GM21360 (cell line): ENCODE measurements around the gene C14orf119.

Experiments used
- ATAC-seq: cut with Tn5 transposase; IDR thresholded peaks from one replicate; pipeline ENCODE4 v1.9.1; 2021; ENCODE audit warnings: mild to moderate bottlenecking, moderate library complexity; ENCODE audit not compliant: unreplicated experiment

Gene C14orf119

GRCh38 chr14:23086565-23086964 lies 8.7 kb upstream of the C14orf119 start:
- no peak for ATAC-seq

- ATAC-seq, result no peak
Measured at GRCh38 chr14:23089498-23090253, 5.6 kb upstream of the C14orf119 start.

GRCh38 chr14:23090254-23090636 lies 5.1 kb upstream of the C14orf119 start:
- ATAC-seq, result no peak

DNA sequence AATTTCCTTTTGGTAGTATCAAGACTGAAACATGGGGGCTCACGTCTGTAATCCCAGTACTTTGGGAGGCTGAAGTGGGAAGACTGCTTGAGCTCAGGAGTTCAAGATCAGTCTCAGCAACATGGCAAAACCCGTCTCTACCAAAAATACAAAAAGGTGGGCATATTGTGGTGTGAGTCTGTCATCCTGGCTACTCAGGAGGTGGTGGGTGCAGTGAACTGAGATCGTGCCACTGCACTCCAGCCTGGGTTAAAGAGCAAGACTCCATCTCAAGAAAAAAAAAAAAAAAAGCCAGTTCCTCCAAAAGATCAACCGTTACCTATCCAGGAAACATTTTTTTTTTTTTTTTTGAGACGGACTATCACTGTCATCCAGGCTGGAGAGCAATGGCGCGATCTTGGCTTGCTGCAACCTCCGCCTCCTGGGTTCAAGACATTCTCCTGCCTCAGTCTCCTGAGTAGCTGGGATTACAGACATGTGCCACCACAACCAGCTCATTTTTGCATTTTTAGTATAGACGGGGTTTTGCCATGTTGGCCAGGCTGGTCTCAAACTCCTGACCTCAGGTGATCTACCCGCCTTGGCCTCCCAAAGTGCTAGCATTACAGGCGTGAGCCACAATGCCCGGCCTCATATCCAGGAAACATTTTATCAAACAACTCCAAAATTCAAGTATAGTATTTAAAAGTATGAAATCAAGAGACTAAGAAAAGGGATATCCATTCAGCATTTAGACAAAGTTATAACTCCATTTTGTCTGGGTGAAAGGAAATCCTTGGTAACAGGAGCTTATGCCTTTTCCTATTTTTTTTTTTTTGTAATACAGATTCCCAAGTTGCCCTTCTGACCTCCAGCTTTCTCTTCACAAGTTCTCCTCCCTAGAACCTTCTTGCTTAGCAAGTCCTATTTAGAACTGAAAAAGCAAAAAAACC lies 3.7 kb upstream of the C14orf119 start:
- no peak for ATAC-seq

DNA sequence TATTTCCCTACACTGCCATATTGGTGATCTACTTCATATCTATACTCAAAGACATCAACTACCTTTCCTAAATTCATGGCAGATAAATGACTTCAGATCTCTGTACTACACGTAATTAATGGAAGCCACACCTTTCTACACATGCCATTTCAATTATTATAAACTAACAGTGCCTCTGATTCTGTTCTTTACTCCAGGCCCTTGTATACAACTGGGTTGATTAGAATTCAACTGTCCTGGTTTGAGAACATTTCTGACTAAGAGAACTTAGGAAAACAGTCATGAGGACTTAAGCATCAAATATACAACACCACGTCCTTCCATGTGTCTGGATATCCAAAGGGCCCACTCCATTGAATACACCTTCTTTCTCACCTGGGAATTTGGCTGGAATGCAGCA lies 2.2 kb upstream of the C14orf119 start:
- no peak for ATAC-seq

- no peak for ATAC-seq
Measured at GRCh38 chr14:23093526-23093925, 1.8 kb upstream of the C14orf119 start.

- no peak for ATAC-seq
Measured at GRCh38 chr14:23093991-23094665, 1.2 kb upstream of the C14orf119 start.

GRCh38 chr14:23094666-23095195 lies 574 bp upstream of the C14orf119 start, which contains the start of gene ACIN1:
Gene ACIN1 (minus strand): TSS chr14:23095136. CDS start chr14:23095112, 24 bp downstream.
- ATAC-seq, result peak; percentile 37

GRCh38 chr14:23097786-23098185 lies 2.5 kb downstream of the C14orf119 start:
- no peak for ATAC-seq

GRCh38 chr14:23099212-23099861 lies 4.0 kb downstream of the C14orf119 start:
- no peak for ATAC-seq

DNA sequence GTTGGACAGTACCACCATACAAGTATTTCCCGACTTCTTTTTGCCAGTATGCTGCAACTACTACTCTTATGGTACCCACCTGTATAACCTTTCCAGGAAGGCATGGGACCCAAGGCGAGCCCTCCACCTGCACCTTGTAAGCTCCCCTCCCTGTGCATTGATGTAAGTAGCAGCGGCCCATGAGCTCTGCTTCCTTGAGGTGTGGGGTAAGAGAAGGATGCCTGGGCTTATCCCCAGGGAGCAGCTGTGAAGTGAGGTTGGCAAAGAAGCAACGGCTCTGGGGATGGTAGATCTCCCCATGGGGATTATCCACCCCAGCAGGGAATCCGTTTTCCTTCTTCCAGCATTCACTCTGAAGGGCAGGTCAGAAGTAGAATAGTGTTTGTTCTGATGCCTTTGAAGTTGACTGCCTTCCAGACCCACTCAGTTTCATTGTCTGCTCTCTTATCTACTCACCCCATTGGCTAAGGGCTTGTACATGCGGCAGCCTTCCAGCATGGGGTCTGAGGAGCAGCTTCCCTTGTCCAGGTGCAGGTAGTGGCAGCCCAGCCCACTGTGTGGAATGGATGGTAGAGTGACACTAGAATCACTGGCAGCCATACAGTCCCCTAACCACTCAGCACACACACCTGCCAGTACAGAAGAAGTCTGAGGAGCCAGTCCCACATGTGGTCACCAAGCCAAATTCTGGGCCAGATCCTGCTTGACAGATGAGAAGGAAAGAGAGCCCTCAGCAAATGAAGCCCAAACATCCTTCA lies 6.1 kb downstream of the C14orf119 start:
- no peak for ATAC-seq

DNA sequence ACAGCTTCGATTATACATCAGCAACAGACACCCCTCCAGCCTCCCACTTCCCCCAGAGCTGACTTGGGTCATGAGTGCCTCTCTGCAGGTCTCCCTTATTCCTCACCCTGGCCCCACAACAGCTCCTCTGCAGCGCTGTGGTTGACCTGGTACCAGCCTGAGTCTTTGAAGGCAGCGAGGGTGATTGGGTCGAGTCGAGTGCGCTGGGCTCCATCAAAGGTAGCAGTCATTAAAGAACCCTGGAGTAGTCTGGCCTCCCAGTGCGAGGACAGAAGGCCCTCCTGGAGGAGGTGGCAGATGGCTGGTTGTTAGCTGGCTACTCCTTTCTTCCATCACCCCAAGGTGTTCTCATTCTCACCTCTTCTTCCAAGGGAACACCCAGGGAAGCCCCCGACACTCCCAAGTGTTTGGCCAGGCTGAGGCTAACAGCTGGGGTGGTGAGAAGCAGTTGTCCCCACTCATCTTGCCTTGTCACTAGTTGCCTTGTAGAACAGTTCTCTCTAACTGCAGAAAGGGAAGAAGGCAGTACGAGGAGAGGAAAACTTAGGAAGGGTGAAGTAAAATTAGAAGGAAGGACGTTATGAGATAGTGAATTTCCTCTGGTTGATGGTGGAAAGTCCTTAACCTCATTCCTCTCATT lies 6.8 kb downstream of the C14orf119 start:
- no peak for ATAC-seq

DNA sequence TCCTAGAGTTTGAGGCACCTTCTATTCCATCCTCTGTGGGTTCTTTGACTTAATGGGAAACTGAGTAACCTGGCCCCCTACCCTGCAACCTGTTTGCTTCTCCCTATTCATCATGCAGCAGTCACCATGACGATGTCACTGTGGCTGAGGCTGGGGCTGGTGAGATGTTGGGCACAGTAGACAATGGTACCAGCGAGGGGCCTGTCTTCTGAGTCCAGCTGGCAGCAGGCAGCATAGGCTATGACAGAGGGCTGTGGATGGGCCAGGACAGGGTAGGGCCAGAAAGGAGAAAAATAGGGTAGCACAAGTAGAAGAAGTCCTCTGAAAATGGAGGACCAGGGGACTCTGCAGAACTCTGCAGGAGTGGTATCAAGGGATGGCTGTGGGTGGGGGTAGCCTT lies 7.5 kb downstream of the C14orf119 start:
- ATAC-seq, result no peak

- no peak for ATAC-seq
Measured at GRCh38 chr14:23103581-23103980, 8.3 kb downstream of the C14orf119 start.

DNA sequence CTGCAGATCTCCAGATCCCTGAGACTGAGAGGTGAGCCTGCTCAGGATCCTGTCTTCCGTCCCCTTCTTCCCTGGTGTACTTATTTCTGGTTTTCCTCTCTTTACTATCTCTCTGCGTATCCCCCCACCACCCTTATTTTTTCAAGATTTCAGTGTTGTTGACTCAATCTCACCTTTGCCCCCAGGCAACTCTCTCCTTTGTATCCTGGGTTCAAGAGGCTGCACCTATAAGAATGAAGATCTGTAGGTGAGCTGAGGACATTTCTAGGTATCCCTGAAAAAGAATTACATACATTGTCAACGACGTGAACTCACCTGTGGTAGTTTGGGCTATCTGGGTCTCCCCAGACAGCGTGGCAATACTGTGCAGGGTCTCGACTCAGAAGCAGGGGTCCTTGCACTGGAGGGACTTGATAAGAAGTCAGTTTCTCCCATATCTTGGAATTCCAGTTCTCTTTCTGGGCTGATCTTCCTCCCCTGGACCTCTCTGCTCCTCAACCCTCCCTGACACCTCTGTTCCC lies 8.8 kb downstream of the C14orf119 start:
- ATAC-seq, result no peak

DNA sequence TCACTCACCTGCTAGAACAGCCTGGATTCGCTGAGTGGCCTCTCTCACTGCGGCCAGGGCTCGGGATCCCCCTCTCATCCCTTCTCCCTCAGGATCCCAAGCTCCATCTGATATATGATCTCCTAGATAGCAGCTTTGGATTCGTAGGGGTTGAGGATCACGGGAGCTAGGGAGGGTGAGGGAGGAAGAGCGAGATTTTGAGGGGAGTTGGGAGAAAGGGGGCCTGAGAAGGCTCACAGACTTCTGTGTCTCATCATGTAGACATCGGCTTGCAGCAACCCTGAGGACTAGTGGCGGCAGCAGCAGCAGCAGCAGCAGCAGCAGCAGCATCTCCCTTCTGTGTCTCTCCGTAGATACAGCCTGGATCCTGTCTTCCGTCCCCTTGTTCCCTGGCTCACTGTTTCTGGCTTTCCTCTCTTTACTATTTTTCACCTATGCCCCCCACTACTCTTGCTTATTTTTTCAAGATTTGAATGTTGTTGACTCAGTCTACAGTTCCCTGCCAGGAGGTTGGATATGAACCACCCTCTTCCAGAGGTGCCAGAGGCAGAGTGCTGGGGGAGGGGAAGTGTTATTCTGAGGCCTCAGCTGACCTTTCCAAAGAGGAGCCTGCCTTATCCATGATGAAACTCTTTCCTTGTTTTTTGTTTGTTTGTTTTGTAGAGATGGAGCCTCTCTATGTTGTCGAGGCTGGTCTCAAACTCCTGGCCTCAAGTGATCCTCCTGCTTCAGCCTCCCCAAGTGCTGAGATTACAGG lies 9.5 kb downstream of the C14orf119 start, which contains the start of gene CIROP:
Gene CIROP, minus strand, starts transcription at position 399 of the 757 bp plus-strand sequence. Its CDS starts 69 bp downstream, at position 330.
- no peak for ATAC-seq

DNA sequence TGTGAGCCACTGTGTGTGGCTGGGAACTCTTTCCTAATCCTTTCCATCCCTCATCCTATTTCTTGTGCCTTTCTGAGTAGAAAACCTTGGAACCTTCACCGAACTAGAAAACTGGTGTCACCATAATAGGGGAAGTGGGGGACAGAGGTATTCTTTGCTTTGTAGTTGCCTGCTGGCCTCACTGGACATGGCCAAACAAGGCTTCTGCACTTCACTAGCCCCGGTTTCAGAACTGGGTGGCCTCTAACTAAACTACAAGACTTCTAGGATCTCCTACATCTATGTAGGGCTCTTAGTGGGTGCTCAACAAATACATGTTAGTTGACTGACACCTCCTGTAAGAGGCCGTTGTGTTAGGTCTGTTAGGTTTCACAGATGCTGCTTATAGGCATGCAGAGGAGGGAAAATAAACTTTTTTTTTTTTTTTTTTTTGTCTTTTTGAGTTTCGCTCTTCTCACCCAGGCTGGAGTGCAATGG lies 10.1 kb downstream of the C14orf119 start:
- ATAC-seq, result no peak

DNA sequence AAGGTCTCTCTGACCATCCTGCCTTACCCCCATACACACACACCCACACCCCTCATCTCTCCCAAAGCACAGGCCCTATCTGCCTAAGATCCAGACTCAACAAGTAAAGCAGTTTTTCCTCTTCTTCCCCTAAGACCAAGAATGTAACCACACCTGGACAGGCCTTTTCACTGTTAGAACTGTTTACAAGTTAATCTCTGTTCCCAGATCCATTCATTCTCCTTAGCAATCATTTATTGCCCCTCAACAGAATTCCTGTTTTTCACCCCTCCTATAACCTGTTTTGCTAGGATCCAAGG lies 11.4 kb downstream of the C14orf119 start:
- ATAC-seq, result no peak
